ENCODE results near the gene ZSWIM7.

Gene ZSWIM7

GRCh38 chr17:15955793-15956541 lies 43.5 kb downstream of the ZSWIM7 start:
- Histone ChIP-seq H3K36me3 (ENCODE audit: control insufficient read depth, insufficient read depth, low read length) (no peaks in the 10 kb centered on the region), H3K27me3 (ENCODE audit: control insufficient read depth, insufficient read depth, low read length) (no peaks in the 10 kb centered on the region), H3K4me3 (ENCODE audit: low read depth, low read length) (no peak overlapping the region), H3K4me1 (ENCODE audit: control insufficient read depth, insufficient read depth, low read length) (peaks cover 34% of the 10 kb centered on the region), H3K9ac (ENCODE audit: low read length) (no peak overlapping the region), H3K9me3 (ENCODE audit: control insufficient read depth, insufficient read depth, low read depth, low read length) (no peaks in the 10 kb centered on the region), H3K27ac (ENCODE audit: low read depth, low read length) (no peak overlapping the region)

- Histone ChIP-seq H3K9me3 (ENCODE audit: control insufficient read depth, insufficient read depth, low read depth, low read length) (no peaks in the 10 kb centered on the region), H3K4me1 (ENCODE audit: control insufficient read depth, insufficient read depth, low read length) (peaks cover 34% of the 10 kb centered on the region), H3K9ac (ENCODE audit: low read length) (no peak overlapping the region), H3K36me3 (ENCODE audit: control insufficient read depth, insufficient read depth, low read length) (peaks cover 7% of the 10 kb centered on the region; the same call in 1 of the 2 replicates), H3K4me3 (ENCODE audit: low read depth, low read length) (no peak overlapping the region), H3K27me3 (ENCODE audit: control insufficient read depth, insufficient read depth, low read length) (no peaks in the 10 kb centered on the region), H3K27ac (ENCODE audit: low read depth, low read length) (no peak overlapping the region)
Observed at GRCh38 chr17:15954222-15954621, 45.3 kb downstream of the ZSWIM7 start.

- Histone ChIP-seq H3K4me3 (ENCODE audit: low read depth, low read length) (no peak overlapping the region), H3K27me3 (ENCODE audit: control insufficient read depth, insufficient read depth, low read length) (no peaks in the 10 kb centered on the region), H3K36me3 (ENCODE audit: control insufficient read depth, insufficient read depth, low read length) (peaks cover 7% of the 10 kb centered on the region; the same call in 1 of the 2 replicates), H3K9me3 (ENCODE audit: control insufficient read depth, insufficient read depth, low read depth, low read length) (no peaks in the 10 kb centered on the region), H3K27ac (ENCODE audit: low read depth, low read length) (no peak overlapping the region), H3K9ac (ENCODE audit: low read length) (no peak overlapping the region), H3K4me1 (ENCODE audit: control insufficient read depth, insufficient read depth, low read length) (peaks cover 30% of the 10 kb centered on the region)
Observed at GRCh38 chr17:15952916-15953790, 46.4 kb downstream of the ZSWIM7 start.

GRCh38 chr17:15952048-15952532 lies 47.4 kb downstream of the ZSWIM7 start:
- peaks cover 3% of the 10 kb centered on the region; the same call in 1 of the 2 replicates for H3K27me3 ChIP-seq (ENCODE audit: control insufficient read depth, insufficient read depth, low read length)
- peaks cover 32% of the 10 kb centered on the region for H3K4me1 ChIP-seq (ENCODE audit: control insufficient read depth, insufficient read depth, low read length)
- no peak overlapping the region for H3K27ac ChIP-seq (ENCODE audit: low read depth, low read length)
- peaks cover 7% of the 10 kb centered on the region; the same call in 1 of the 2 replicates for H3K36me3 ChIP-seq (ENCODE audit: control insufficient read depth, insufficient read depth, low read length)
- H3K9ac ChIP-seq (ENCODE audit: low read length) = no peak overlapping the region
- H3K4me3 ChIP-seq (ENCODE audit: low read depth, low read length) = no peak overlapping the region
- no peaks in the 10 kb centered on the region for H3K9me3 ChIP-seq (ENCODE audit: control insufficient read depth, insufficient read depth, low read depth, low read length)

- H3K9me3 ChIP-seq (ENCODE audit: control insufficient read depth, insufficient read depth, low read depth, low read length) = no peaks in the 10 kb centered on the region
- no peak overlapping the region for H3K4me3 ChIP-seq (ENCODE audit: low read depth, low read length)
- H3K36me3 ChIP-seq (ENCODE audit: control insufficient read depth, insufficient read depth, low read length) = peaks cover 7% of the 10 kb centered on the region; the same call in 1 of the 2 replicates
- H3K27me3 ChIP-seq (ENCODE audit: control insufficient read depth, insufficient read depth, low read length) = peaks cover 9% of the 10 kb centered on the region
- H3K27ac ChIP-seq (ENCODE audit: low read depth, low read length) = no peak overlapping the region
- no peak overlapping the region for H3K9ac ChIP-seq (ENCODE audit: low read length)
- peaks cover 33% of the 10 kb centered on the region for H3K4me1 ChIP-seq (ENCODE audit: control insufficient read depth, insufficient read depth, low read length)
Observed at GRCh38 chr17:15951368-15952047, 48.0 kb downstream of the ZSWIM7 start.

- H3K36me3 ChIP-seq (ENCODE audit: control insufficient read depth, insufficient read depth, low read length) = peaks cover 7% of the 10 kb centered on the region; the same call in 1 of the 2 replicates
- peak overlapping the region; percentile 27 for H3K9ac ChIP-seq (ENCODE audit: low read length)
- peaks cover 37% of the 10 kb centered on the region for H3K4me1 ChIP-seq (ENCODE audit: control insufficient read depth, insufficient read depth, low read length)
- H3K27me3 ChIP-seq (ENCODE audit: control insufficient read depth, insufficient read depth, low read length) = peaks cover 40% of the 10 kb centered on the region
- no peaks in the 10 kb centered on the region for H3K9me3 ChIP-seq (ENCODE audit: control insufficient read depth, insufficient read depth, low read depth, low read length)
- H3K27ac ChIP-seq (ENCODE audit: low read depth, low read length) = no peak overlapping the region
- H3K4me3 ChIP-seq (ENCODE audit: low read depth, low read length) = no peak overlapping the region
Observed at GRCh38 chr17:15947976-15948752, 51.3 kb downstream of the ZSWIM7 start.

GRCh38 chr17:15947271-15947670 lies 52.2 kb downstream of the ZSWIM7 start:
- peaks cover 7% of the 10 kb centered on the region; the same call in 1 of the 2 replicates for H3K36me3 ChIP-seq (ENCODE audit: control insufficient read depth, insufficient read depth, low read length)
- H3K27ac ChIP-seq (ENCODE audit: low read depth, low read length) = no peak overlapping the region
- peak overlapping the region; percentile 96; the same call in 1 of the 2 replicates for H3K4me3 ChIP-seq (ENCODE audit: low read depth, low read length)
- H3K4me1 ChIP-seq (ENCODE audit: control insufficient read depth, insufficient read depth, low read length) = peaks cover 37% of the 10 kb centered on the region
- peaks cover 48% of the 10 kb centered on the region for H3K27me3 ChIP-seq (ENCODE audit: control insufficient read depth, insufficient read depth, low read length)
- H3K9ac ChIP-seq (ENCODE audit: low read length) = no peak overlapping the region
- H3K9me3 ChIP-seq (ENCODE audit: control insufficient read depth, insufficient read depth, low read depth, low read length) = no peaks in the 10 kb centered on the region

GRCh38 chr17:15946611-15947120 lies 52.8 kb downstream of the ZSWIM7 start:
- Histone ChIP-seq H3K27ac (ENCODE audit: low read depth, low read length) (no peak overlapping the region), H3K4me3 (ENCODE audit: low read depth, low read length) (peak overlapping the region; percentile 96), H3K4me1 (ENCODE audit: control insufficient read depth, insufficient read depth, low read length) (peaks cover 33% of the 10 kb centered on the region), H3K9me3 (ENCODE audit: control insufficient read depth, insufficient read depth, low read depth, low read length) (0 out of 2 replicates have a peak, but pooled peaks cover 4% of the 10 kb centered on the region), H3K36me3 (ENCODE audit: control insufficient read depth, insufficient read depth, low read length) (peaks cover 7% of the 10 kb centered on the region; the same call in 1 of the 2 replicates), H3K27me3 (ENCODE audit: control insufficient read depth, insufficient read depth, low read length) (peaks cover 48% of the 10 kb centered on the region), H3K9ac (ENCODE audit: low read length) (no peak overlapping the region)

- H3K9ac ChIP-seq (ENCODE audit: low read length) = peak overlapping the region; percentile 84
- H3K4me1 ChIP-seq (ENCODE audit: control insufficient read depth, insufficient read depth, low read length) = peaks cover 30% of the 10 kb centered on the region
- H3K27ac ChIP-seq (ENCODE audit: low read depth, low read length) = no peak overlapping the region
Observed at GRCh38 chr17:15945527-15946191, 53.8 kb downstream of the ZSWIM7 start.

More at GRCh38 chr17:15945527-15946191, 53.8 kb downstream of the ZSWIM7 start:
- H3K4me3 ChIP-seq (ENCODE audit: low read depth, low read length) = peak overlapping the region; percentile 96
- H3K9me3 ChIP-seq (ENCODE audit: control insufficient read depth, insufficient read depth, low read depth, low read length) = 0 out of 2 replicates have a peak, but pooled peaks cover 6% of the 10 kb centered on the region
- peaks cover 4% of the 10 kb centered on the region; the same call in 1 of the 2 replicates for H3K36me3 ChIP-seq (ENCODE audit: control insufficient read depth, insufficient read depth, low read length)
- peaks cover 48% of the 10 kb centered on the region for H3K27me3 ChIP-seq (ENCODE audit: control insufficient read depth, insufficient read depth, low read length)
